Left cardiac atrium (tissue), 4 donors: ENCODE results near the gene SMURF2. TPM values are rescaled to one million over a fixed set of nuclear protein-coding genes. Genes with fewer than 3 reads are reported as not detected.

Experiments
- ATAC-seq, 2 donors: fragments of 200-7000 bp; cut with Tn5 transposase; one replicate each; pipeline ENCODE4 v1.9.1; 2020; ENCODE audit warnings: mild to moderate bottlenecking in 2 of 2, moderate library complexity in 2 of 2
- DNase-seq: peaks from one replicate; pipeline ENCODE4 v3.0.0-alpha.2; 2020
- intact Hi-C, 2 donors: fragments of 100-400 bp; cut with DNase I; formaldehyde crosslinking; loops; one replicate each; pipeline versions ENCODE4 v1.14.1 to v1.15.1; 2022 to 2023
- long read RNA-seq: library from polyadenylated mRNA; unstranded; transcript quantifications from one replicate; pipeline ENCODE4 v2.0.0, GENCODE V29; 2021
- total RNA-seq, 2 donors: library from RNA; stranded (reverse); fragmentation: NEBNext Ultra II Directional; extraction: Animal tissue kit (Norgen Biotek cat#: 25700); gene quantifications; one replicate each; pipeline ENCODE4 v1.2.1, GENCODE V29; 2021
- donor health status: DM: no; HTN: yes; CAD: no.
- donor health status: DM: no; HTN: yes; CAD: no; lungs with severe emphysema.
- donor health status: DM: yes; HTN: yes; CAD: no.
- donor health status: Dilated cardiomyopathy.

The SMURF2 gene
- 10 to 100 TPM; 14.3 to 17.9 TPM for total RNA-seq
- long read RNA-seq, partial matches to known transcripts, result 0 of 3 reads
- long read RNA-seq, other reads (novel, unspliced or antisense), result 3 of 3 reads

GRCh38 chr17:64661976-64662773, at the start of gene SMURF2:
TSS of gene SMURF2 (minus strand) at chr17:64662307. CDS start at chr17:64661880, 427 bp downstream.
- ATAC-seq, result peak; percentile 95 to 97
- DNase-seq, result peak; percentile 84
- intact Hi-C loops, result no loop called here

GRCh38 chr17:64709481-64709880, 47.4 kb upstream of the SMURF2 start:
- DNase-seq (no peak), ATAC-seq (no peak)
- intact Hi-C loops, result no loop called here

- peak; percentile 97 for DNase-seq
- ATAC-seq, result peak; percentile 87 to 95
- intact Hi-C loops, result no loop called here
Measured at GRCh38 chr17:64707050-64707591, 45.0 kb upstream of the SMURF2 start.

- intact Hi-C loops, result no loop called here
- peak in 1 of 2 donors; percentile 11 for ATAC-seq
- peak; percentile 19 for DNase-seq
Measured at GRCh38 chr17:64706224-64707049, 44.3 kb upstream of the SMURF2 start.

GRCh38 chr17:64702815-64703214, 40.7 kb upstream of the SMURF2 start:
- DNase-seq (no peak), ATAC-seq (no peak)
- intact Hi-C loops, result no loop called here

GRCh38 chr17:64698725-64699124, 36.6 kb upstream of the SMURF2 start:
- no peak for ATAC-seq
- DNase-seq, result no peak
- intact Hi-C loops, result no loop called here

GRCh38 chr17:64694207-64694606, 32.1 kb upstream of the SMURF2 start:
- intact Hi-C loops, result no loop called here
- DNase-seq (peak; percentile 80), ATAC-seq (peak; percentile 81 to 95)

- ATAC-seq, result no peak
- intact Hi-C loops, result no loop called here
- DNase-seq, result no peak
Measured at GRCh38 chr17:64692187-64692586, 30.1 kb upstream of the SMURF2 start.

- no peak for ATAC-seq
- DNase-seq, result no peak
- intact Hi-C loops, result no loop called here
Measured at GRCh38 chr17:64689106-64689505, 27.0 kb upstream of the SMURF2 start.

GRCh38 chr17:64688481-64688880, 26.4 kb upstream of the SMURF2 start:
- no peak for DNase-seq
- ATAC-seq, result no peak
- intact Hi-C loops, result no loop called here

- DNase-seq (no peak), ATAC-seq (no peak)
- intact Hi-C loops, result no loop called here
Measured at GRCh38 chr17:64687961-64688360, 25.9 kb upstream of the SMURF2 start.

GRCh38 chr17:64687376-64687775, 25.3 kb upstream of the SMURF2 start:
- DNase-seq (no peak), ATAC-seq (no peak)
- intact Hi-C loops, result no loop called here

- no peak for DNase-seq
- intact Hi-C loops, result no loop called here
- no peak for ATAC-seq
Measured at GRCh38 chr17:64686705-64687104, 24.6 kb upstream of the SMURF2 start.

GRCh38 chr17:64685705-64686104, 23.6 kb upstream of the SMURF2 start:
- ATAC-seq, result no peak
- DNase-seq, result no peak
- intact Hi-C loops, result no loop called here

- ATAC-seq (no peak), DNase-seq (no peak)
- intact Hi-C loops, result no loop called here
Measured at GRCh38 chr17:64683796-64684195, 21.7 kb upstream of the SMURF2 start.

GRCh38 chr17:64682261-64683181, 20.4 kb upstream of the SMURF2 start:
- ATAC-seq, result no peak
- DNase-seq, result no peak
- intact Hi-C loops, result no loop called here

- peak; percentile 34 for DNase-seq
- intact Hi-C loops, result no loop called here
- peak in 1 of 2 donors; percentile 93 for ATAC-seq
Measured at GRCh38 chr17:64679710-64680216, 17.7 kb upstream of the SMURF2 start.

- DNase-seq, result no peak
- intact Hi-C loops, result no loop called here
- ATAC-seq, result no peak
Measured at GRCh38 chr17:64676763-64677162, 14.7 kb upstream of the SMURF2 start.
